GM23338 (cell line): ENCODE results near the gene RGCC. TPM values are rescaled to one million over a fixed set of nuclear protein-coding genes. Genes with fewer than 3 reads are reported as not detected.

Source experiments
- ATAC-seq: fragments of 200-7000 bp; cut with Tn5 transposase; 3 replicates; pipeline ENCODE4 v1.9.1; 2020
- DNase-seq: peaks from one replicate; pipeline ENCODE4 v3.0.0-alpha.2; 2015; ENCODE audit warnings: low spot score
- H2AFZ ChIP-seq: fragments of 200-600 bp; sonication (generic); 2 replicates; pipeline ENCODE4 v1.8.0; 2016; ENCODE audit warnings: antibody characterized with exemption, mild to moderate bottlenecking, moderate library complexity
- H3F3A ChIP-seq: fragments of 200-600 bp; sonication (generic); replicated peaks from 2 replicates; pipeline ENCODE4 v1.8.0; 2017; ENCODE audit warnings: antibody characterized with exemption, mixed run types, low read depth
- H3K27ac ChIP-seq: fragments of 200-600 bp; sonication (generic); 2 replicates; pipeline ENCODE4 v1.6.1; 2016; ENCODE audit warnings: low read depth
- H3K27me3 ChIP-seq: fragments of 200-600 bp; sonication (generic); 2 replicates; pipeline ENCODE4 v1.8.0; 2016; ENCODE audit warnings: mild to moderate bottlenecking, mixed run types, moderate library complexity; ENCODE audit not compliant: insufficient read depth
- H3K36me3 ChIP-seq: fragments of 200-600 bp; sonication (generic); 2 replicates; pipeline ENCODE4 v1.8.0; 2016; ENCODE audit warnings: mild to moderate bottlenecking; ENCODE audit not compliant: insufficient read depth
- H3K4me1 ChIP-seq: fragments of 200-600 bp; sonication (generic); 2 replicates; pipeline ENCODE4 v1.8.0; 2016; ENCODE audit warnings: mild to moderate bottlenecking, moderate library complexity; ENCODE audit not compliant: insufficient read depth
- H3K4me2 ChIP-seq: fragments of 200-600 bp; sonication (generic); 2 replicates; pipeline ENCODE4 v1.7.1; 2017; ENCODE audit warnings: mixed run types
- H3K4me3 ChIP-seq: fragments of 200-600 bp; sonication (generic); 2 replicates; pipeline ENCODE4 v1.6.1; 2016; ENCODE audit warnings: mixed run types
- H3K79me2 ChIP-seq: fragments of 200-600 bp; sonication (generic); replicated peaks from 2 replicates; pipeline ENCODE4 v1.8.0; 2017; ENCODE audit warnings: mild to moderate bottlenecking; ENCODE audit not compliant: insufficient read depth
- H3K9me2 ChIP-seq: fragments of 200-600 bp; sonication (generic); 2 replicates; pipeline ENCODE4 v1.8.0; 2017; ENCODE audit not compliant: insufficient read depth
- H4K20me1 ChIP-seq: fragments of 200-600 bp; sonication (generic); replicated peaks from 2 replicates; pipeline ENCODE4 v1.8.0; 2017; ENCODE audit warnings: mild to moderate bottlenecking; ENCODE audit not compliant: insufficient read depth
- H3K27ac Mint-ChIP-seq: 2 replicates; pipeline ENCODE4 v1.8.0; 2020; ENCODE audit warnings: inconsistent platforms, mild to moderate bottlenecking, moderate library complexity, mixed read lengths
- H3K27me3 Mint-ChIP-seq: 3 replicates; pipeline ENCODE4 v1.8.0; 2022; ENCODE audit warnings: low read depth, mild to moderate bottlenecking, moderate library complexity, mixed read lengths, inconsistent platforms; ENCODE audit not compliant: insufficient read depth, poor library complexity
- H3K36me3 Mint-ChIP-seq: 3 replicates; pipeline ENCODE4 v1.8.0; 2021; ENCODE audit warnings: low read depth, mild to moderate bottlenecking, inconsistent platforms, moderate library complexity, mixed read lengths
- H3K4me1 Mint-ChIP-seq: 3 replicates; pipeline ENCODE4 v1.8.0; 2020; ENCODE audit warnings: mild to moderate bottlenecking, inconsistent platforms, mixed read lengths
- H3K4me3 Mint-ChIP-seq: 3 replicates; pipeline ENCODE4 v1.8.0; 2021; ENCODE audit warnings: moderate library complexity, mild to moderate bottlenecking, inconsistent platforms, mixed read lengths
- H3K9me3 Mint-ChIP-seq: 3 replicates; pipeline ENCODE4 v1.8.0; 2020; ENCODE audit warnings: moderate library complexity, mild to moderate bottlenecking, inconsistent platforms, mixed read lengths
- CTCF ChIP-seq, 2 experiments: fragments of 200-600 bp in 1 of 2; sonication (generic) in 1 of 2; conservative IDR thresholded peaks; 2 replicates each; pipeline versions ENCODE4 v1.5.1 to v1.6.1; 2016 to 2017; ENCODE audit warnings: antibody characterized with exemption in 2 of 2, low read depth in 2 of 2, mild to moderate bottlenecking in 2 of 2, moderate library complexity in 1 of 2
- EZH2 ChIP-seq: fragments of 200-600 bp; sonication (generic); IDR thresholded peaks from one replicate; pipeline ENCODE4 v1.8.0; 2017; ENCODE audit warnings: antibody characterized with exemption, mild to moderate bottlenecking, low read depth; ENCODE audit not compliant: unreplicated experiment
- JUNB ChIP-seq: IDR thresholded peaks from one replicate; pipeline ENCODE4 v1.6.1; 2016; ENCODE audit warnings: antibody characterized with exemption; ENCODE audit not compliant: unreplicated experiment
- NANOG ChIP-seq: IDR thresholded peaks from 2 replicates; pipeline ENCODE4 v1.6.1; 2016; ENCODE audit warnings: antibody characterized with exemption, borderline replicate concordance
- POLR2AphosphoS5 ChIP-seq: IDR thresholded peaks from 2 replicates; pipeline ENCODE4 v1.6.1; 2016; ENCODE audit warnings: antibody characterized with exemption, low read depth
- REST ChIP-seq: IDR thresholded peaks from one replicate; pipeline ENCODE4 v1.6.1; 2018; ENCODE audit warnings: antibody characterized with exemption; ENCODE audit not compliant: unreplicated experiment
- ZNF114 ChIP-seq: fragments of 250-450 bp; sonication (Bioruptor Pico); IDR thresholded peaks from 2 replicates; pipeline ENCODE4 v1.5.0; 2020; ENCODE audit warnings: mild to moderate bottlenecking, moderate library complexity
- ZNF331 ChIP-seq: fragments of 250-450 bp; sonication (Bioruptor Pico); IDR thresholded peaks from 2 replicates; pipeline ENCODE4 v1.5.0; 2020; ENCODE audit warnings: low read depth, mild to moderate bottlenecking, moderate library complexity
- ZNF462 ChIP-seq: fragments of 250-450 bp; sonication (Bioruptor Pico); IDR thresholded peaks from 2 replicates; pipeline ENCODE4 v1.5.0; 2020; ENCODE audit warnings: mild to moderate bottlenecking, moderate library complexity
- polyA plus RNA-seq: library from polyadenylated mRNA; unstranded; fragments of >200 nt; fragmentation: Nextera tagmentation; extraction: Ambion mirVana; gene quantifications from 2 replicates; pipeline ENCODE4 v1.2.1, GENCODE V29; 2016
- total RNA-seq: library from RNA; depleted of rRNA; stranded (reverse); fragments of >200 nt; shearing (Covaris generic); gene quantifications from 2 replicates; pipeline ENCODE4 v1.2.3, GENCODE V29; 2014

Gene RGCC
- total and polyA plus RNA-seq, 2 experiments from 2014 or later: 0.65 to 0.66 TPM

- Mint-ChIP-seq H3K36me3 (no peaks in the 10 kb centered on the region), H3K27ac (no peak overlapping the region), H3K27me3 (no peaks in the 10 kb centered on the region), H3K4me3 (no peak overlapping the region), H3K4me1 (peaks cover 9% of the 10 kb centered on the region; the same call in 1 of the 3 replicates), H3K9me3 (no peaks in the 10 kb centered on the region)
- H3K4me2 ChIP-seq: no peak overlapping the region
- H3F3A ChIP-seq: no peaks in the 10 kb centered on the region
- no peaks in the 10 kb centered on the region for H3K9me2 ChIP-seq
- no peak for TF ChIP-seq ZNF331 (CRISPR knock-in tag)
- TF ChIP-seq JUNB: no peak
- TF ChIP-seq EZH2: no peak
- TF ChIP-seq POLR2AphosphoS5: no peak
- no peak for TF ChIP-seq NANOG
- no peak for TF ChIP-seq CTCF (conservative IDR thresholded peaks at IDR 0.05; ENCODE audit: low read depth in 2 of 2)
- no peaks in the 10 kb centered on the region; the same call in 1 of the 2 replicates for H3K4me1 ChIP-seq
- H3K36me3 ChIP-seq: no peaks in the 10 kb centered on the region; the same call in 1 of the 2 replicates
- no peak overlapping the region for H3K27ac ChIP-seq
- no peaks in the 10 kb centered on the region for H3K79me2 ChIP-seq
- no peak overlapping the region for H2AFZ ChIP-seq
- ATAC-seq (no peak), DNase-seq (no peak)
- H3K27me3 ChIP-seq: no peaks in the 10 kb centered on the region
- no peaks in the 10 kb centered on the region for H4K20me1 ChIP-seq
- no peak overlapping the region for H3K4me3 ChIP-seq
These were observed 12.8 kb downstream of the RGCC start for GRCh38 chr13:41470196-41470595.

GRCh38 chr13:41471785-41472184 lies 14.4 kb downstream of the RGCC start:
- no peaks in the 10 kb centered on the region for H3K9me3 Mint-ChIP-seq
- no peak overlapping the region for H3K4me3 ChIP-seq
- ATAC-seq (no peak), DNase-seq (no peak)
- H3K4me1 ChIP-seq: no peaks in the 10 kb centered on the region; the same call in 1 of the 2 replicates
- peaks cover 9% of the 10 kb centered on the region; the same call in 1 of the 3 replicates for H3K4me1 Mint-ChIP-seq
- no peaks in the 10 kb centered on the region for H3K27me3 Mint-ChIP-seq
- no peaks in the 10 kb centered on the region for H3F3A ChIP-seq
- H3K36me3 ChIP-seq: no peaks in the 10 kb centered on the region; the same call in 1 of the 2 replicates
- no peaks in the 10 kb centered on the region for H3K79me2 ChIP-seq
- H4K20me1 ChIP-seq: no peaks in the 10 kb centered on the region
- H3K27ac Mint-ChIP-seq: no peak overlapping the region
- H3K27ac ChIP-seq: no peak overlapping the region
- no peak overlapping the region for H2AFZ ChIP-seq
- no peak overlapping the region for H3K4me2 ChIP-seq
- H3K9me2 ChIP-seq: no peaks in the 10 kb centered on the region
- H3K27me3 ChIP-seq: no peaks in the 10 kb centered on the region
- H3K4me3 Mint-ChIP-seq: no peak overlapping the region
- H3K36me3 Mint-ChIP-seq: no peaks in the 10 kb centered on the region
- TF ChIP-seq REST (no peak), ZNF462 (CRISPR knock-in tag) (no peak), ZNF114 (no peak)
